ENCODE measurements around the gene FAM81A. TPM values are rescaled to one million over a fixed set of nuclear protein-coding genes. Genes with fewer than 3 reads are reported as not detected.

Gene FAM81A
- total and polyA plus RNA-seq, 9 of the 15 experiments (the other 6 are each of a cell fraction or from before 2014, with no cell fraction given): not detected

DNA sequence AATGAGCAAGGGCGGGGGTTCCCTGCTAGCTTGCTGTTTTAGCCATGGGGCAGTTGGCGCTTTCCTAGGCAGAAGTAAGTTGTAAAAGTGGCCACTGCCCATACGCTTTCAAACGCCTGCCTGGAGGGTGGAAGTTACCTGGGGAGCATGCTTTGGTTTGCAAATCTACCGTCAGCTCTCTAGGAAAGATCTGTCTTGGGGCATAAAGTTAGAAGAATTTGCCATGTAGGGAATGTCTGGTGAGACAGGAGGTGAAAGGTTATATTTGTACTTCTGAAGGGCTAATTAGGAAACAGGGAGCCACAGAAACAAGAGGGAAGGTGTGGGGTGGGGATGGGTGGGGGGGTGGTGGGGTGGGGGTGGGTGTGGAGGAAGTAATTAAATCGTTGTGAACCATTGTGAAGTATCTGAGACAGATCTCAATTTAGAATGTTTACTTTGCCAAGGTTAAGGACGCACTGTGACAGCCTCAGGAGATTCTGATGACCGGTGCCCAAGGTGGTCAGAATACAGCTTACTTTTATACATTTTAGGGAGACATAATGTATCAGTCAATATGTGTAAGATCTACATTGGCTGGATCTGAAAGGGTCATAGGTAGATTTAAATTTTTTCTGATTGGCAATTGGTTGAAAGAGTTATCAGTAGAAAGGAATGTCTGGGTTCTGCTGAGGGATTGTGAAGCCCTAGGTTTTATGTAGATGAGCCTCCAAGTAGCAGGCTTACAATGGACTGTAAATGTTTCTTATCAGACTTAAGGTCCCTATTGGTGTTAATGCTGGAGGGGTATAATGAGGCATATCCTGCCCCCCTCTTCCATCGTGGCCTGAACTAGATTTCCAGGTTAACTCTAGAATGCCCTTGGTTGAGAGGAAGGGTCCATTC, 111.6 kb downstream of the FAM81A start:
- H4K20me1 ChIP-seq (replicated peaks; ENCODE audit: control insufficient read depth, insufficient read depth, low read length): no peaks in the 10 kb centered on the region
- ChIA-PET POLR2A (no interaction called here), CTCF (ENCODE audit: low intra/inter-chr PET ratio) (no interaction called here)
- no peak overlapping the region for H3K4me2 ChIP-seq (ENCODE audit: insufficient read depth, low read length)
- TF ChIP-seq SRSF1 (IDR thresholded peaks at IDR 0.05; ENCODE audit: low read depth, low read length) (no peak), IFI16 (CRISPR knock-in tag; IDR thresholded peaks at IDR 0.05) (no peak), SPI1 (IDR thresholded peaks at IDR 0.05; ENCODE audit: borderline replicate concordance, low read depth, low read length) (no peak)
- no peaks in the 10 kb centered on the region for H3K9me1 ChIP-seq (ENCODE audit: control insufficient read depth, insufficient read depth, low read length)
- no peak overlapping the region for H3K27ac ChIP-seq (ENCODE audit: extremely low read depth, low read depth, low read length)
- intact Hi-C loops (cut with micrococcal nuclease): no loop called here
- H3K79me2 ChIP-seq (ENCODE audit: control insufficient read depth, insufficient read depth, low read length): no peaks in the 10 kb centered on the region
- H3K27me3 ChIP-seq (ENCODE audit: control insufficient read depth in 2 of 2, insufficient read depth in 2 of 2, low read length in 2 of 2): peaks cover 2 to 17% of the 10 kb centered on the region in 2 experiments; a peak in 2 of 5 replicates
- H3K9me3 ChIP-seq (replicated peaks; ENCODE audit: control insufficient read depth, insufficient read depth, low read depth, low read length): no peaks in the 10 kb centered on the region
- H3K36me3 ChIP-seq (ENCODE audit: control insufficient read depth, insufficient read depth, low read length): no peaks in the 10 kb centered on the region
- peaks cover 0 to 7% of the 10 kb centered on the region in 2 experiments; a peak in 2 of 5 replicates for H3K4me1 ChIP-seq (replicated peaks in 1 of 2; ENCODE audit: control insufficient read depth in 2 of 2, insufficient read depth in 2 of 2, low read length in 2 of 2)
- FAIRE-seq (no peak), ATAC-seq (no peak), DNase-seq (ENCODE audit: extremely low read depth in 1 of 4, low spot score in 3 of 4) (no peak)
- WGBS (ENCODE audit: insufficient coverage, low coverage, missing lambda C conversion rate): 28% methylated on average over 8 of the region's 9 CpGs
- no peak overlapping the region for H2AFZ ChIP-seq (ENCODE audit: low read depth, low read length)
- in situ Hi-C loops (cut with MboI): no loop called here
- no peak overlapping the region for H3K4me3 ChIP-seq
- H3K9ac ChIP-seq (ENCODE audit: insufficient read depth in 1 of 2, low read depth in 2 of 2, low read length in 2 of 2): no peak overlapping the region
- BruUV-seq (replicated peaks): no TSS peak

DNA sequence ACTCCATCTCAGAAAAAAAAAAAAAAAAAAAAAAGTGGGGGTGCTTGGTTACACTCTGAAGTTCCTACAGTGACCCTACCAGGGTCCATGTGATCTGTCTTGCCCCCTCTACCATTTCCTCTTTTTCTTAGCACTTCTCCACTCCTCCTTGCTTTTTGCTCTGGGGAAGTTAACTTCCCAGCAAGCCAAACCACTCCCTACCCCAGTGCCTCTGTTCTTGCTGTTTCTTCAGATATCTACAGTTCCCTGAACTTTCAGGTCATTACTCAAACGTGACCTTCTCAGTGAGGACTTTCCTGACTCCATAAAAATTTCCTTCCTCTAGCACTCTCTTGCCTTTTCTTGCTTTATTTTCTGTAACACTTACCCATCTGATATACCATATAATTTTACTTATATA, 112.5 kb downstream of the FAM81A start:
- Histone ChIP-seq H3K27ac (ENCODE audit: extremely low read depth, low read depth, low read length) (no peak overlapping the region), H3K27me3 (ENCODE audit: control insufficient read depth in 2 of 2, insufficient read depth in 2 of 2, low read length in 2 of 2) (peaks cover 2 to 17% of the 10 kb centered on the region in 2 experiments; a peak in 2 of 5 replicates), H4K20me1 (replicated peaks; ENCODE audit: control insufficient read depth, insufficient read depth, low read length) (no peaks in the 10 kb centered on the region), H3K36me3 (ENCODE audit: control insufficient read depth, insufficient read depth, low read length) (no peaks in the 10 kb centered on the region), H3K9me3 (replicated peaks; ENCODE audit: control insufficient read depth, insufficient read depth, low read depth, low read length) (no peaks in the 10 kb centered on the region), H3K4me2 (ENCODE audit: insufficient read depth, low read length) (no peak overlapping the region), H3K4me3 (no peak overlapping the region), H2AFZ (ENCODE audit: low read depth, low read length) (peak overlapping the region; percentile 65; the same call in 1 of the 2 replicates), H3K9me1 (ENCODE audit: control insufficient read depth, insufficient read depth, low read length) (no peaks in the 10 kb centered on the region), H3K79me2 (ENCODE audit: control insufficient read depth, insufficient read depth, low read length) (no peaks in the 10 kb centered on the region), H3K9ac (ENCODE audit: insufficient read depth in 1 of 2, low read depth in 2 of 2, low read length in 2 of 2) (no peak overlapping the region), H3K4me1 (replicated peaks in 1 of 2; ENCODE audit: control insufficient read depth in 2 of 2, insufficient read depth in 2 of 2, low read length in 2 of 2) (peaks cover 0 to 5% of the 10 kb centered on the region in 2 experiments; a peak in 2 of 5 replicates)
- intact Hi-C loops (cut with micrococcal nuclease) (no loop called here), in situ Hi-C loops (cut with MboI) (no loop called here)
- TF ChIP-seq POLR2H (tag; IDR thresholded peaks at IDR 0.05; ENCODE audit: low read depth) (no peak), SPI1 (IDR thresholded peaks at IDR 0.05; ENCODE audit: borderline replicate concordance, low read depth, low read length) (peak; percentile 83)
- no TSS peak for BruUV-seq (replicated peaks)
- ChIA-PET CTCF (ENCODE audit: low intra/inter-chr PET ratio) (no interaction called here), POLR2A (interaction anchor here (0.6 to 1.6 kb wide), 2 partner anchors 9 to 87 kb away, joined by 3 to 4 read pairs; no protein-coding TSS in a partner anchor)
- DNase-seq (ENCODE audit: extremely low read depth in 1 of 4, low spot score in 3 of 4): no peak
- WGBS (ENCODE audit: insufficient coverage, low coverage, missing lambda C conversion rate): 0% methylated on average over 1 of the region's 1 CpG
- ATAC-seq: no peak
- no peak for FAIRE-seq

Data from K562 (cell line).